IPS-NIHi7 (cell line): ENCODE data around the gene HEATR5A.
"Not testable (repeated sequence)": the region's sequence is repeated elsewhere in the genome, so short reads cannot be mapped to it uniquely, and the experiment has no call there.

Experiments used
- DNase-seq: peaks from one replicate; pipeline ENCODE4 v3.0.0; 2012; ENCODE audit warnings: mixed read lengths; ENCODE audit errors: extremely low spot score

HEATR5A gene

GRCh38 chr14:31420319-31421111, at the start of gene HEATR5A:
Gene HEATR5A (minus strand): TSS chr14:31420550. CDS start chr14:31402975, 17,575 bp downstream.
- DNase-seq: peak; percentile 97

- DNase-seq: no peak
Observed at GRCh38 chr14:31466554-31466953, 46.2 kb upstream of the HEATR5A start.

GRCh38 chr14:31465111-31465510, 44.8 kb upstream of the HEATR5A start:
- no peak for DNase-seq

- DNase-seq: not testable (repeated sequence)
Observed at GRCh38 chr14:31462450-31462849, 42.1 kb upstream of the HEATR5A start.

- no peak for DNase-seq
Observed at GRCh38 chr14:31461545-31461944, 41.2 kb upstream of the HEATR5A start.

- no peak for DNase-seq
Observed at GRCh38 chr14:31457665-31458659, 37.6 kb upstream of the HEATR5A start.

- DNase-seq: peak; percentile 99
Observed at GRCh38 chr14:31456841-31457664, 36.7 kb upstream of the HEATR5A start, which contains the start of gene DTD2. Gene DTD2 (minus strand): TSS chr14:31457506. CDS start chr14:31457393, 113 bp downstream.

- no peak for DNase-seq
Observed at GRCh38 chr14:31449971-31450610, 29.7 kb upstream of the HEATR5A start.

GRCh38 chr14:31449136-31449535, 28.8 kb upstream of the HEATR5A start:
- DNase-seq: no peak

- DNase-seq: no peak
Observed at GRCh38 chr14:31445703-31446102, 25.4 kb upstream of the HEATR5A start.

GRCh38 chr14:31442284-31442683, 21.9 kb upstream of the HEATR5A start:
- no peak for DNase-seq

GRCh38 chr14:31441273-31442111, 21.1 kb upstream of the HEATR5A start:
- DNase-seq: no peak

- DNase-seq: no peak
Observed at GRCh38 chr14:31440280-31440679, 19.9 kb upstream of the HEATR5A start.

GRCh38 chr14:31439561-31439960, 19.2 kb upstream of the HEATR5A start:
- DNase-seq: no peak

GRCh38 chr14:31437045-31437691, 16.8 kb upstream of the HEATR5A start:
- not testable (repeated sequence) for DNase-seq

GRCh38 chr14:31435276-31435675, 14.9 kb upstream of the HEATR5A start:
- no peak for DNase-seq

GRCh38 chr14:31430634-31431264, 10.4 kb upstream of the HEATR5A start:
- DNase-seq: no peak

- no peak for DNase-seq
Observed at GRCh38 chr14:31429791-31430190, 9.4 kb upstream of the HEATR5A start.

GRCh38 chr14:31428011-31428410, 7.7 kb upstream of the HEATR5A start:
- no peak for DNase-seq
